ENCODE results near the gene TMF1. TPM values are rescaled to one million over a fixed set of nuclear protein-coding genes. Genes with fewer than 3 reads are reported as not detected.

Gene TMF1
- total and polyA plus RNA-seq, 12 donors = 6.0 to 23.2 (median 20.1) TPM

DNA sequence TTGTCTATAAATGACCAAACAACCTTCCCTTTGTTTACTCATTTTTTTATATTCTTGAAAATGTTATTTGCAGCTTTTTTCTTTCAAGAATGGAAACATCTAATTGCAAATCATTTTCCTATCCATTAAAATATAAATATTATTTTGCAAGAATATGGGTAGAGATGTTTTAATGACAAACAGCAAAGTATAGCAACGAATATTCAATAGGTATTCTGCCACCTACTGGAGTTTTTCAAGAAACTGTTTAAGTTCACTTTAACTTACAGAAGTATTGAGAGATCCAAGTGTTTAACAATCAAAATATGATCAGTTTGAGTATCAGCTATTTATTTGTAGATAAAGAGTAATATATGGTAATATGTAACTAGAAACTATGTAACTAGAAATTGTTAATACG is 31.7 kb downstream of the TMF1 start:
- Histone ChIP-seq H3K27ac (no peak overlapping the region), H3K9me3 (no peaks in the 10 kb centered on the region), H3K36me3 (peaks cover 0 to 82% (median 21%) of the 10 kb centered on the region in 9 donors), H3K4me3 (no peak overlapping the region), H3K4me1 (peaks cover 0 to 3% (median 0%) of the 10 kb centered on the region in 9 donors), H3K27me3 (no peaks in the 10 kb centered on the region)
- no peak for DNase-seq
- 51 to 52% methylated on average over 2 of the region's 2 CpGs for WGBS, 2 donors
- intact Hi-C loops (cut with DNase I) = no loop called here
- TF ChIP-seq CTCF (IDR thresholded peaks at IDR 0.05) = peak in 6 of 9 donors; percentile 21 to 49 (median 40)
- ATAC-seq = no peak

GRCh38 chr3:69016901-69017300 is 35.2 kb downstream of the TMF1 start:
- no peak for ATAC-seq
- TF ChIP-seq CTCF (IDR thresholded peaks at IDR 0.05) = no peak
- WGBS, 2 donors = 87 to 90% methylated on average over 2 of the region's 2 CpGs
- H3K4me3 ChIP-seq = no peak overlapping the region
- H3K4me1 ChIP-seq = peaks cover 0 to 27% (median 14%) of the 10 kb centered on the region in 9 donors
- no peak for DNase-seq
- no peaks in the 10 kb centered on the region for H3K9me3 ChIP-seq
- no peaks in the 10 kb centered on the region for H3K27me3 ChIP-seq
- H3K27ac ChIP-seq = no peak overlapping the region
- intact Hi-C loops (cut with DNase I) = no loop called here
- peaks cover 0 to 47% (median 11%) of the 10 kb centered on the region in 9 donors for H3K36me3 ChIP-seq

GRCh38 chr3:69016102-69016501 is 36.0 kb downstream of the TMF1 start:
- Histone ChIP-seq H3K27me3 (no peaks in the 10 kb centered on the region), H3K27ac (no peak overlapping the region), H3K4me1 (peaks cover 0 to 30% (median 20%) of the 10 kb centered on the region in 9 donors), H3K9me3 (no peaks in the 10 kb centered on the region), H3K36me3 (peaks cover 0 to 40% (median 4%) of the 10 kb centered on the region in 9 donors), H3K4me3 (no peak overlapping the region)
- no peak for TF ChIP-seq CTCF (IDR thresholded peaks at IDR 0.05)
- intact Hi-C loops (cut with DNase I) = no loop called here
- ATAC-seq (no peak), DNase-seq (no peak)
- 98% methylated on average over 4 of the region's 4 CpGs for WGBS, 2 donors

GRCh38 chr3:69014022-69014580 is 38.0 kb downstream of the TMF1 start:
- DNase-seq (no peak), ATAC-seq (no peak)
- H3K4me3 ChIP-seq = peak overlapping the region; percentile 65 to 96 (median 83)
- TF ChIP-seq CTCF (IDR thresholded peaks at IDR 0.05) = no peak
- intact Hi-C loops (cut with DNase I) = loop anchor here in 2 of 10 donors (5.0 kb wide), 1 partner anchor 38 kb away; the partner anchor contains the start of gene TMF1 (in 2 of the 2)
- peak overlapping the region; percentile 92 to 100 (median 99) for H3K27ac ChIP-seq
- H3K4me1 ChIP-seq = peaks cover 0 to 50% (median 38%) of the 10 kb centered on the region in 9 donors
- H3K36me3 ChIP-seq = peaks cover 0 to 45% (median 4%) of the 10 kb centered on the region in 9 donors
- WGBS, 2 donors = 16 to 18% methylated on average over 11 of the region's 11 CpGs
- no peaks in the 10 kb centered on the region for H3K9me3 ChIP-seq
- H3K27me3 ChIP-seq = no peaks in the 10 kb centered on the region
